22Rv1 (cell line): ENCODE data around the gene ARHGEF28.

Experiments used
- CTCF ChIP-seq: fragments of 450-650 bp; IDR thresholded peaks from 2 replicates; pipeline ENCODE4 v1.5.1; 2017; ENCODE audit warnings: mild to moderate bottlenecking
- ZFX ChIP-seq: fragments of 450-650 bp; IDR thresholded peaks from 2 replicates; pipeline ENCODE4 v1.6.1; 2017; ENCODE audit warnings: antibody characterized with exemption, borderline replicate concordance

GRCh38 chr5:73620334-73620687, 5.7 kb upstream of the ARHGEF28 start:
- no peak for TF ChIP-seq CTCF
- no peak for TF ChIP-seq ZFX
